GM12892 (cell line): Measurements from ENCODE around the gene EIF3J.

Experiments used
- POLR2A ChIP-seq: IDR thresholded peaks from 2 replicates; pipeline ENCODE4 v1.6.1; 2011; ENCODE audit warnings: low read depth, low read length, control low read depth
- POLR2AphosphoS5 ChIP-seq: IDR thresholded peaks from 2 replicates; pipeline ENCODE4 v1.6.1; 2011; ENCODE audit warnings: low read depth, low read length, control low read depth
- TAF1 ChIP-seq: IDR thresholded peaks from 2 replicates; pipeline ENCODE4 v1.6.1; 2011; ENCODE audit warnings: low read depth, mild to moderate bottlenecking, control low read depth, low read length, borderline replicate concordance

GRCh38 chr15:44537735-44538240 is 841 bp downstream of the EIF3J start:
- TF ChIP-seq POLR2A (no peak), POLR2AphosphoS5 (no peak), TAF1 (no peak)
